ENCODE data around the gene TSPAN18.

TSPAN18 gene

GRCh38 chr11:44863231-44863630, 136.5 kb downstream of the TSPAN18 start:
- no peaks in the 10 kb centered on the region for H3K27me3 ChIP-seq (ENCODE audit: low read depth, low read length)
- TF ChIP-seq CTCF (IDR thresholded peaks at IDR 0.05; ENCODE audit: low read depth, low read length) (no peak), EZH2phosphoT487 (IDR thresholded peaks at IDR 0.05; ENCODE audit: low read depth) (no peak)
- H3K9me3 ChIP-seq (ENCODE audit: insufficient read depth, low read length): no peaks in the 10 kb centered on the region
- no peak overlapping the region for H2AFZ ChIP-seq (ENCODE audit: low read depth, low read length)
- H4K20me1 ChIP-seq (ENCODE audit: insufficient read depth, low read length): no peaks in the 10 kb centered on the region
- H3K4me1 ChIP-seq (ENCODE audit: low read length): peaks cover 58% of the 10 kb centered on the region
- no peak overlapping the region; the same call in 1 of the 2 replicates for H3K9ac ChIP-seq (ENCODE audit: low read length)
- H3K4me2 ChIP-seq (ENCODE audit: low read length): 0 out of 2 replicates have a peak overlapping the region, but pooled peaks have one; percentile 71
- peak overlapping the region; percentile 91 for H3K27ac ChIP-seq (ENCODE audit: low read length)
- no peaks in the 10 kb centered on the region for H3K79me2 ChIP-seq (ENCODE audit: low read length)
- no peak overlapping the region for H3K4me3 ChIP-seq (ENCODE audit: low read length)
- H3K36me3 ChIP-seq (replicated peaks; ENCODE audit: low read depth, low read length): no peaks in the 10 kb centered on the region

GRCh38 chr11:44865866-44866272, 139.1 kb downstream of the TSPAN18 start:
- Histone ChIP-seq H3K9me3 (ENCODE audit: insufficient read depth, low read length) (no peaks in the 10 kb centered on the region), H2AFZ (ENCODE audit: low read depth, low read length) (no peak overlapping the region), H3K4me1 (ENCODE audit: low read length) (peaks cover 60% of the 10 kb centered on the region), H3K79me2 (ENCODE audit: low read length) (no peaks in the 10 kb centered on the region), H3K36me3 (replicated peaks; ENCODE audit: low read depth, low read length) (peaks cover 2% of the 10 kb centered on the region), H3K4me2 (ENCODE audit: low read length) (no peak overlapping the region), H4K20me1 (ENCODE audit: insufficient read depth, low read length) (no peaks in the 10 kb centered on the region), H3K4me3 (ENCODE audit: low read length) (no peak overlapping the region), H3K9ac (ENCODE audit: low read length) (no peak overlapping the region), H3K27me3 (ENCODE audit: low read depth, low read length) (no peaks in the 10 kb centered on the region), H3K27ac (ENCODE audit: low read length) (no peak overlapping the region)
- TF ChIP-seq EZH2phosphoT487 (IDR thresholded peaks at IDR 0.05; ENCODE audit: low read depth): no peak
- TF ChIP-seq CTCF (IDR thresholded peaks at IDR 0.05; ENCODE audit: low read depth, low read length): no peak

GRCh38 chr11:44866286-44866685, 139.5 kb downstream of the TSPAN18 start:
- Histone ChIP-seq H2AFZ (ENCODE audit: low read depth, low read length) (no peak overlapping the region), H3K36me3 (replicated peaks; ENCODE audit: low read depth, low read length) (peaks cover 6% of the 10 kb centered on the region), H3K27ac (ENCODE audit: low read length) (no peak overlapping the region), H3K27me3 (ENCODE audit: low read depth, low read length) (no peaks in the 10 kb centered on the region), H3K9ac (ENCODE audit: low read length) (no peak overlapping the region), H3K4me3 (ENCODE audit: low read length) (no peak overlapping the region), H3K9me3 (ENCODE audit: insufficient read depth, low read length) (no peaks in the 10 kb centered on the region), H3K4me2 (ENCODE audit: low read length) (no peak overlapping the region), H3K4me1 (ENCODE audit: low read length) (peaks cover 60% of the 10 kb centered on the region), H4K20me1 (ENCODE audit: insufficient read depth, low read length) (no peaks in the 10 kb centered on the region), H3K79me2 (ENCODE audit: low read length) (no peaks in the 10 kb centered on the region)
- no peak for TF ChIP-seq CTCF (IDR thresholded peaks at IDR 0.05; ENCODE audit: low read depth, low read length)
- no peak for TF ChIP-seq EZH2phosphoT487 (IDR thresholded peaks at IDR 0.05; ENCODE audit: low read depth)

- Histone ChIP-seq H4K20me1 (ENCODE audit: insufficient read depth, low read length) (no peaks in the 10 kb centered on the region), H3K4me2 (ENCODE audit: low read length) (no peak overlapping the region), H3K36me3 (replicated peaks; ENCODE audit: low read depth, low read length) (peaks cover 8% of the 10 kb centered on the region), H3K4me1 (ENCODE audit: low read length) (peaks cover 55% of the 10 kb centered on the region), H3K4me3 (ENCODE audit: low read length) (no peak overlapping the region), H3K27ac (ENCODE audit: low read length) (no peak overlapping the region), H3K79me2 (ENCODE audit: low read length) (no peaks in the 10 kb centered on the region), H3K9ac (ENCODE audit: low read length) (no peak overlapping the region), H2AFZ (ENCODE audit: low read depth, low read length) (no peak overlapping the region), H3K27me3 (ENCODE audit: low read depth, low read length) (no peaks in the 10 kb centered on the region), H3K9me3 (ENCODE audit: insufficient read depth, low read length) (no peaks in the 10 kb centered on the region)
- TF ChIP-seq CTCF (IDR thresholded peaks at IDR 0.05; ENCODE audit: low read depth, low read length) (no peak), EZH2phosphoT487 (IDR thresholded peaks at IDR 0.05; ENCODE audit: low read depth) (no peak)
These were observed 141.3 kb downstream of the TSPAN18 start for GRCh38 chr11:44868021-44868420.

Data from OCI-LY3 (cell line).